Measurements from ENCODE around the gene ADGRV1. TPM values are rescaled to one million over a fixed set of nuclear protein-coding genes. Genes with fewer than 3 reads are reported as not detected.

Gene ADGRV1
- total RNA-seq, 1 donor from 2014 or later, result 0.13 TPM

DNA sequence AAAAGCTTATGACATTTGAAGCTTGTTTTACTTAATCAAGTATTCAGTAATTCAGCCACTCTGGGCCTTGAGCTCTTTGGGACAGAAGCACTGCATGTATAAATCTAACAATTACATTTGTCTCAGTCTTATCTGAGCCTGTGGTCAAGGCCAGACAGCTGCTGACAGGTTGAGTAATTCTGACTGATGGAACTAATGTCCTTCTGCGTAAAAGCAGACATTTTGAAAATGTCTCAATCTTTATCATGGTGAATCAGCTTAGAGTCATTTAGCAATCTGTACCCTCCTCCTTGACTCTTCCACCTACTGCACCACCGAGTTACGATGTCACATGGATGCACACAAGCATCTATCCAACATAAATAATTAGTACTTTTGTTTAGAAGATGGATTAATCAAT, 424.6 kb downstream of the ADGRV1 start:
- ChIA-PET POLR2A (no interaction called here), CTCF (no interaction called here)
- no peak overlapping the region for H3K4me3 Mint-ChIP-seq
- DNase-seq (no peak), ATAC-seq (ENCODE audit: low read depth) (no peak)
- no peaks in the 10 kb centered on the region for H3K9me3 Mint-ChIP-seq
- H3K4me1 Mint-ChIP-seq, result no peaks in the 10 kb centered on the region
- intact Hi-C loops (cut with micrococcal nuclease), result no loop called here
- no peaks in the 10 kb centered on the region for H3K36me3 Mint-ChIP-seq (ENCODE audit: low read depth)
- H3K27ac Mint-ChIP-seq, result no peak overlapping the region
- TF ChIP-seq, protein P1, sequence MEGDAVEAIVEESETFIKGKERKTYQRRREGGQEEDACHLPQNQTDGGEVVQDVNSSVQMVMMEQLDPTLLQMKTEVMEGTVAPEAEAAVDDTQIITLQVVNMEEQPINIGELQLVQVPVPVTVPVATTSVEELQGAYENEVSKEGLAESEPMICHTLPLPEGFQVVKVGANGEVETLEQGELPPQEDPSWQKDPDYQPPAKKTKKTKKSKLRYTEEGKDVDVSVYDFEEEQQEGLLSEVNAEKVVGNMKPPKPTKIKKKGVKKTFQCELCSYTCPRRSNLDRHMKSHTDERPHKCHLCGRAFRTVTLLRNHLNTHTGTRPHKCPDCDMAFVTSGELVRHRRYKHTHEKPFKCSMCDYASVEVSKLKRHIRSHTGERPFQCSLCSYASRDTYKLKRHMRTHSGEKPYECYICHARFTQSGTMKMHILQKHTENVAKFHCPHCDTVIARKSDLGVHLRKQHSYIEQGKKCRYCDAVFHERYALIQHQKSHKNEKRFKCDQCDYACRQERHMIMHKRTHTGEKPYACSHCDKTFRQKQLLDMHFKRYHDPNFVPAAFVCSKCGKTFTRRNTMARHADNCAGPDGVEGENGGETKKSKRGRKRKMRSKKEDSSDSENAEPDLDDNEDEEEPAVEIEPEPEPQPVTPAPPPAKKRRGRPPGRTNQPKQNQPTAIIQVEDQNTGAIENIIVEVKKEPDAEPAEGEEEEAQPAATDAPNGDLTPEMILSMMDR (IDR thresholded peaks at IDR 0.05), result no peak
- no peaks in the 10 kb centered on the region for H3K27me3 Mint-ChIP-seq

DNA sequence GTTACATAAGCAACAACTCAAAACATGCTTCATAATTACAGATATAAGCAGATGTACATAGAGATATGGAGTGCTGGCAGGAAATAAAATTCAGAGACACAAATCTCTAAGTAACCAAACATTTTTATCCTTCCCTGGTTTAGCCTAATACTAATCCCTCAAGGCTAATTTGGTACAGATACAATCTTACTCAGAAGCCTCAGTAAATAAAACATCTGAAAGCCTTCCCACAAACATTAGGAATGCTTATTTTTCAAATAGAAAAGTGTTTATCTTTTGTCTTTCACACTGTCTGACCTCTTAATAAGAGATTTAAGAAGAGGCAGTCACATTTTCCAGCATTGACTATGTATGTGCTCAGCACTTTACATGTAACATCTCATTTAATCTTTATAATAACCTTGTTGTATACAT, 425.1 kb downstream of the ADGRV1 start:
- Mint-ChIP-seq H3K36me3 (ENCODE audit: low read depth) (no peaks in the 10 kb centered on the region), H3K27ac (no peak overlapping the region), H3K4me3 (no peak overlapping the region), H3K27me3 (no peaks in the 10 kb centered on the region), H3K9me3 (no peaks in the 10 kb centered on the region), H3K4me1 (no peaks in the 10 kb centered on the region)
- no peak for ATAC-seq (ENCODE audit: low read depth)
- intact Hi-C loops (cut with micrococcal nuclease), result no loop called here
- DNase-seq, result no peak
- POLR2A ChIA-PET, result no interaction called here
- TF ChIP-seq, protein P1 (IDR thresholded peaks at IDR 0.05), result no peak
- CTCF ChIA-PET, result no interaction called here

DNA sequence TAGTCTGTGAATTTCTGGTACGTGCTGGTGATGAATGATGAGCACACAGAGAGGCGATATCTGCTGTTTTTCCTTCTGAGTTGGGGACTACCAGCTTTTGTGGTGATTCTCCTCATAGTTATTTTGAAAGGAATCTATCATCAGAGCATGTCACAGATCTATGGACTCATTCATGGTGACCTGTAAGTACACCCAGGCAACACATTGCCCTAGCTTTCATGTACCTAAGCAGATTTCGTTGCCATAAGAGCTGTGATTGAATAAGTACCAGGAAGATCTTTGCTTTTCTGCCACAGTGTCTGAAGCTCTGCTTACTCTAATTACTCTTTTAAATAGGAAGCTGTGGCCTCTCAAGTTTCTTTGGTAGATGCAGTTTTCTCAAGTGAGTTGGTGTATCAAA, 426.7 kb downstream of the ADGRV1 start:
- ATAC-seq (ENCODE audit: low read depth), result no peak
- DNase-seq, result no peak
- no peaks in the 10 kb centered on the region for H3K27me3 Mint-ChIP-seq

DNA sequence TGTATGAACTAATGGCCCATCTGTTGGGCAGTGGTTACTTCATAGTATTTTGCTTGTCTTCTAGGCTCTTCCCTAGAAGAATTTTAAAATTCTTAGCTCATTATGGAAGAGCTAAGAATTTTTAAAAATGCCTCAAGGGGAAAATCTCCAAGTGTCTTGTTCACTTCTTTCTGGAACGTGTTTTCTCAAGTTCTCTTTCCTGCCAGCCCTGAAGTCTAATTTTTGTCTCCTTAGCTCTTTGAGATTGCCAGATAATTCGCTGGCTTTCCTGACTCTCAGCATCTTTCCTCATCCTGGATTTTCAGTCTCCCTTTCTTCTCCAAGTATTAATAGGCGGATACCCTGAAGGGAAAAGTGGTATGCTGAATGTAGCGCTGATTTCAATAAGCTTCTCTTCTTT, 429.1 kb downstream of the ADGRV1 start:
- H3K27ac Mint-ChIP-seq, result no peak overlapping the region

More for the DNA sequence above, 426.7 kb downstream of the ADGRV1 start:
- H3K27ac Mint-ChIP-seq, result no peak overlapping the region
- H3K9me3 Mint-ChIP-seq, result peaks cover 3% of the 10 kb centered on the region
- intact Hi-C loops (cut with micrococcal nuclease), result no loop called here
- H3K4me1 Mint-ChIP-seq, result no peaks in the 10 kb centered on the region
- H3K36me3 Mint-ChIP-seq (ENCODE audit: low read depth), result no peaks in the 10 kb centered on the region
- ChIA-PET CTCF (no interaction called here), POLR2A (no interaction called here)
- TF ChIP-seq, protein P1 (IDR thresholded peaks at IDR 0.05), result no peak
- no peak overlapping the region for H3K4me3 Mint-ChIP-seq

DNA sequence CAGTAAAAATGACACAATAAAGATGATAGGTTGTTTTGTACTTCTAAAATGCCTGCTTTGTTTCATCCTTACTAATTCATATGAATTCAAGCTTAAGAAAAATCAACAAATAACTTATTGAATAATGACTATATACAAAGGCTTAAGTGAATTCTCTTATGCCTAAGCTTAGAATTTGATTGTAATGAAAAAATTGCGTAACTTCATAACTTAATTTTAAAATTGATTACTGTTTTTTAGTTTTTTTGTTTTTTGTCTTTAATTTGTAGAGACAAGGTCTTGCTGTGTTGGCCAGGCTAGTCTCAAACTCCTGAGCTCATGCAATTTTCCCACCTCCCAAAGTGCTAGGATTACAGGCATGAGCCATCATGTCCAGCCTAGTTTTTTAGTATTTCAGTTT, 432.6 kb downstream of the ADGRV1 start:
- no peak overlapping the region for H3K4me3 Mint-ChIP-seq
- no peaks in the 10 kb centered on the region for H3K27me3 Mint-ChIP-seq
- ChIA-PET CTCF (no interaction called here), POLR2A (no interaction called here)
- no peaks in the 10 kb centered on the region for H3K4me1 Mint-ChIP-seq
- peaks cover 3% of the 10 kb centered on the region for H3K9me3 Mint-ChIP-seq
- DNase-seq (no peak), ATAC-seq (ENCODE audit: low read depth) (no peak)
- intact Hi-C loops (cut with micrococcal nuclease), result no loop called here
- TF ChIP-seq, protein P1 (IDR thresholded peaks at IDR 0.05), result no peak
- H3K27ac Mint-ChIP-seq, result no peak overlapping the region
- no peaks in the 10 kb centered on the region for H3K36me3 Mint-ChIP-seq (ENCODE audit: low read depth)

More for the DNA sequence above, 429.1 kb downstream of the ADGRV1 start:
- POLR2A ChIA-PET, result no interaction called here
- DNase-seq (no peak), ATAC-seq (ENCODE audit: low read depth) (no peak)
- Mint-ChIP-seq H3K36me3 (ENCODE audit: low read depth) (no peaks in the 10 kb centered on the region), H3K4me3 (no peak overlapping the region), H3K4me1 (no peaks in the 10 kb centered on the region), H3K9me3 (peaks cover 3% of the 10 kb centered on the region), H3K27me3 (no peaks in the 10 kb centered on the region)
- intact Hi-C loops (cut with micrococcal nuclease), result no loop called here
- CTCF ChIA-PET, result no interaction called here
- TF ChIP-seq, protein P1 (IDR thresholded peaks at IDR 0.05), result no peak

Measured in activated B cell treated with CpG ODN at 0.5 μM for 24 hours (primary cell).